Kidney capillary endothelial cell (primary cell): ENCODE measurements around the gene PRDX6.
"Not testable (repeated sequence)": the region's sequence is repeated elsewhere in the genome, so short reads cannot be mapped to it uniquely, and the experiment has no call there.

Source experiments
- DNase-seq: peaks from one replicate; pipeline ENCODE4 v3.0.0-alpha.2; 2018; ENCODE audit warnings: low spot score

Gene PRDX6

GRCh38 chr1:173467426-173467825, 9.7 kb upstream of the PRDX6 start:
- no peak for DNase-seq

GRCh38 chr1:173469656-173470055, 7.5 kb upstream of the PRDX6 start:
- no peak for DNase-seq

GRCh38 chr1:173470608-173471007, 6.5 kb upstream of the PRDX6 start:
- no peak for DNase-seq

GRCh38 chr1:173473599-173474011, 3.5 kb upstream of the PRDX6 start:
- peak; percentile 72 for DNase-seq

- DNase-seq = no peak
Measured at GRCh38 chr1:173474097-173474779, 2.9 kb upstream of the PRDX6 start.

GRCh38 chr1:173474780-173475421, 2.2 kb upstream of the PRDX6 start:
- not testable (repeated sequence) for DNase-seq

GRCh38 chr1:173475564-173476196, 1.5 kb upstream of the PRDX6 start:
- no peak for DNase-seq

GRCh38 chr1:173476197-173476664, 904 bp upstream of the PRDX6 start:
- no peak for DNase-seq

GRCh38 chr1:173476665-173477285, 360 bp upstream of the PRDX6 start:
- peak; percentile 80 for DNase-seq

- DNase-seq = no peak
Measured at GRCh38 chr1:173478094-173478674, 1.0 kb downstream of the PRDX6 start.

GRCh38 chr1:173479649-173480048, 2.5 kb downstream of the PRDX6 start:
- DNase-seq = no peak

GRCh38 chr1:173481195-173481772, 4.1 kb downstream of the PRDX6 start:
- DNase-seq = no peak

GRCh38 chr1:173482683-173483082, 5.5 kb downstream of the PRDX6 start:
- no peak for DNase-seq

GRCh38 chr1:173484276-173484675, 7.1 kb downstream of the PRDX6 start:
- no peak for DNase-seq

- DNase-seq = no peak
Measured at GRCh38 chr1:173485401-173485800, 8.3 kb downstream of the PRDX6 start.

- DNase-seq = no peak
Measured at GRCh38 chr1:173488001-173488400, 10.9 kb downstream of the PRDX6 start.

- no peak for DNase-seq
Measured at GRCh38 chr1:173489149-173489600, 12.0 kb downstream of the PRDX6 start.

GRCh38 chr1:173489929-173490328, 12.8 kb downstream of the PRDX6 start:
- DNase-seq = no peak

- no peak for DNase-seq
Measured at GRCh38 chr1:173491508-173491907, 14.4 kb downstream of the PRDX6 start.

GRCh38 chr1:173493125-173493524, 16.0 kb downstream of the PRDX6 start:
- DNase-seq = not testable (repeated sequence)

GRCh38 chr1:173495609-173496267, 18.6 kb downstream of the PRDX6 start:
- no peak for DNase-seq
